Mesenchymal stem cell (in vitro differentiated cells and primary cell): ENCODE data around the gene SYNE1.

Source experiments
- DNase-seq: peaks from one replicate; pipeline ENCODE4 v3.0.0-alpha.2; 2013
- H2AFZ ChIP-seq: one replicate; pipeline ENCODE4 v1.6.1; 2013; ENCODE audit warnings: low read depth, mild to moderate bottlenecking, control low read depth, inconsistent platforms, low read length, moderate library complexity
- H2AK5ac ChIP-seq: 2 replicates; pipeline ENCODE4 v1.6.1; 2013; ENCODE audit warnings: low read length, moderate library complexity, mild to moderate bottlenecking, inconsistent platforms; ENCODE audit not compliant: severe bottlenecking
- H2BK120ac ChIP-seq: one replicate; pipeline ENCODE4 v1.6.1; 2013; ENCODE audit warnings: low read depth, mild to moderate bottlenecking, inconsistent platforms, low read length, moderate library complexity
- H2BK12ac ChIP-seq, 2 experiments: one replicate each; pipeline ENCODE4 v1.6.1; 2013; ENCODE audit warnings: inconsistent platforms in 2 of 2, low read length in 2 of 2, mild to moderate bottlenecking in 2 of 2, moderate library complexity in 2 of 2, control low read depth in 1 of 2
- H2BK15ac ChIP-seq: one replicate; pipeline ENCODE4 v1.6.1; 2013; ENCODE audit warnings: mild to moderate bottlenecking, low read depth, inconsistent platforms; ENCODE audit not compliant: poor library complexity, severe bottlenecking
- H2BK5ac ChIP-seq: 2 replicates; pipeline ENCODE4 v1.6.1; 2013; ENCODE audit warnings: low read depth, mild to moderate bottlenecking, low read length, control low read depth, inconsistent platforms; ENCODE audit not compliant: poor library complexity, severe bottlenecking
- H3K14ac ChIP-seq, 2 experiments: one replicate each; pipeline ENCODE4 v1.6.1; 2013; ENCODE audit warnings: inconsistent platforms in 2 of 2, low read length in 2 of 2, control low read depth in 1 of 2, mild to moderate bottlenecking in 1 of 2, moderate library complexity in 1 of 2
- H3K18ac ChIP-seq, 2 experiments: one replicate each; pipeline ENCODE4 v1.6.1; 2013; ENCODE audit warnings: inconsistent platforms in 2 of 2, low read length in 2 of 2, control low read depth in 1 of 2, low read depth in 1 of 2, mild to moderate bottlenecking in 1 of 2
- H3K23ac ChIP-seq, 2 experiments: one replicate each; pipeline ENCODE4 v1.6.1; 2013; ENCODE audit warnings: inconsistent platforms in 2 of 2, low read length in 2 of 2, mild to moderate bottlenecking in 2 of 2, moderate library complexity in 2 of 2, control low read depth in 1 of 2
- H3K27ac ChIP-seq: 2 replicates; pipeline ENCODE4 v1.5.1; 2013; ENCODE audit warnings: mild to moderate bottlenecking, moderate library complexity, low read length, control low read depth, inconsistent platforms; ENCODE audit not compliant: poor library complexity, severe bottlenecking
- H3K27me3 ChIP-seq, 2 experiments: 2 replicates each; pipeline versions ENCODE4 v1.6.1 to v1.7.0; 2013; ENCODE audit warnings: low read length in 2 of 2, mild to moderate bottlenecking in 2 of 2, moderate library complexity in 2 of 2, control low read depth in 1 of 2, inconsistent platforms in 1 of 2; ENCODE audit not compliant: control insufficient read depth in 1 of 2, insufficient read depth in 1 of 2
- H3K36me3 ChIP-seq, 2 experiments: 2 replicates each; pipeline versions ENCODE4 v1.6.1 to v1.7.0; 2013; ENCODE audit warnings: low read length in 2 of 2, control low read depth in 1 of 2, inconsistent platforms in 1 of 2, low read depth in 1 of 2, mild to moderate bottlenecking in 1 of 2; ENCODE audit not compliant: insufficient read depth in 2 of 2, control insufficient read depth in 1 of 2
- H3K4ac ChIP-seq, 2 experiments: one replicate each; pipeline ENCODE4 v1.6.1; 2013; ENCODE audit warnings: inconsistent platforms in 2 of 2, low read length in 2 of 2, mild to moderate bottlenecking in 2 of 2, moderate library complexity in 2 of 2, control low read depth in 1 of 2, low read depth in 1 of 2
- H3K4me1 ChIP-seq: 2 replicates; pipeline ENCODE4 v1.6.1; 2013; ENCODE audit warnings: low read depth, low read length, control low read depth; ENCODE audit not compliant: control insufficient read depth, insufficient read depth
- H3K4me2 ChIP-seq: 2 replicates; pipeline ENCODE4 v1.6.1; 2013; ENCODE audit warnings: low read length, mild to moderate bottlenecking, inconsistent platforms; ENCODE audit not compliant: poor library complexity, severe bottlenecking
- H3K4me3 ChIP-seq, 2 experiments: 2 replicates each; pipeline versions ENCODE4 v1.5.1 to v1.7.0; 2013; ENCODE audit warnings: low read length in 2 of 2, mild to moderate bottlenecking in 2 of 2, control low read depth in 1 of 2, low read depth in 1 of 2; ENCODE audit not compliant: insufficient read depth in 1 of 2
- H3K79me1 ChIP-seq: replicated peaks from 2 replicates; pipeline ENCODE4 v1.6.1; 2013; ENCODE audit warnings: mild to moderate bottlenecking, control low read depth, low read length, inconsistent platforms; ENCODE audit not compliant: poor library complexity, severe bottlenecking
- H3K9ac ChIP-seq: 2 replicates; pipeline ENCODE4 v1.7.0; 2013; ENCODE audit warnings: mild to moderate bottlenecking, low read length, moderate library complexity
- H3K9me3 ChIP-seq: 2 replicates; pipeline ENCODE4 v1.7.0; 2013; ENCODE audit warnings: mild to moderate bottlenecking, low read length; ENCODE audit not compliant: control insufficient read depth
- H4K8ac ChIP-seq: one replicate; pipeline ENCODE4 v1.6.1; 2013; ENCODE audit warnings: inconsistent platforms, mild to moderate bottlenecking, low read length, moderate library complexity
- H4K91ac ChIP-seq: one replicate; pipeline ENCODE4 v1.6.1; 2013; ENCODE audit warnings: mild to moderate bottlenecking, low read length, inconsistent platforms
- WGBS: methylation state at CpG from one replicate; pipeline ENCODE4 v1.1.7; 2013; ENCODE audit warnings: mixed read lengths; 5-methylcytosine and 5-hydroxymethylcytosine counted together

The SYNE1 gene

GRCh38 chr6:152129691-152130151 lies 507.4 kb downstream of the SYNE1 start:
- no peak overlapping the region for H3K14ac ChIP-seq
- H3K4ac ChIP-seq: peak overlapping the region in 1 of 2 experiments; percentile 11
- H3K9ac ChIP-seq: peak overlapping the region; percentile 83
- peaks cover 24 to 52% of the 10 kb centered on the region in 2 experiments for H3K36me3 ChIP-seq
- H3K4me3 ChIP-seq: peak overlapping the region in 1 of 2 experiments; percentile 69
- 76% methylated on average over 7 of the region's 9 CpGs for WGBS
- peak overlapping the region; percentile 61 to 65 for H3K18ac ChIP-seq
- H3K9me3 ChIP-seq: no peaks in the 10 kb centered on the region
- peak; percentile 53 for DNase-seq
- no peak overlapping the region for H3K4me2 ChIP-seq
- H2AK5ac ChIP-seq: no peak overlapping the region
- H3K4me1 ChIP-seq: no peaks in the 10 kb centered on the region
- H3K27ac ChIP-seq: no peak overlapping the region
- H2BK12ac ChIP-seq: no peak overlapping the region
- no peak overlapping the region for H4K8ac ChIP-seq
- H2BK5ac ChIP-seq: no peak overlapping the region
- H3K23ac ChIP-seq: no peak overlapping the region
- no peaks in the 10 kb centered on the region for H3K27me3 ChIP-seq
- H3K79me1 ChIP-seq: no peaks in the 10 kb centered on the region
- no peak overlapping the region for H2BK15ac ChIP-seq
- H4K91ac ChIP-seq: peak overlapping the region; percentile 93
- peak overlapping the region; percentile 46 for H2AFZ ChIP-seq
- no peak overlapping the region for H2BK120ac ChIP-seq

- no peak overlapping the region for H2AFZ ChIP-seq
- WGBS: 100% methylated on average over 5 of the region's 8 CpGs
These were observed 509.6 kb downstream of the SYNE1 start for GRCh38 chr6:152127432-152128165.

GRCh38 chr6:152124429-152125074 lies 512.6 kb downstream of the SYNE1 start:
- Histone ChIP-seq H2BK5ac (no peak overlapping the region), H3K14ac (no peak overlapping the region), H3K23ac (no peak overlapping the region), H3K4me2 (no peak overlapping the region), H2BK12ac (no peak overlapping the region), H3K9me3 (no peaks in the 10 kb centered on the region), H2BK15ac (no peak overlapping the region), H3K36me3 (peaks cover 26 to 48% of the 10 kb centered on the region in 2 experiments), H3K4me1 (no peaks in the 10 kb centered on the region), H3K4me3 (no peak overlapping the region), H3K4ac (no peak overlapping the region), H3K27ac (no peak overlapping the region), H3K9ac (peak overlapping the region; percentile 22), H3K18ac (no peak overlapping the region), H3K27me3 (no peaks in the 10 kb centered on the region), H2BK120ac (no peak overlapping the region), H3K79me1 (no peaks in the 10 kb centered on the region), H2AK5ac (no peak overlapping the region), H4K91ac (no peak overlapping the region), H2AFZ (no peak overlapping the region), H4K8ac (no peak overlapping the region)
- peak; percentile 66 for DNase-seq
- 79% methylated on average over 3 of the region's 3 CpGs for WGBS

More at GRCh38 chr6:152127432-152128165, 509.6 kb downstream of the SYNE1 start:
- Histone ChIP-seq H2BK15ac (no peak overlapping the region), H3K4me1 (no peaks in the 10 kb centered on the region), H3K27me3 (no peaks in the 10 kb centered on the region), H3K4ac (no peak overlapping the region), H3K9ac (no peak overlapping the region), H3K18ac (no peak overlapping the region), H3K4me3 (no peak overlapping the region), H3K9me3 (no peaks in the 10 kb centered on the region), H3K14ac (no peak overlapping the region), H2AK5ac (no peak overlapping the region), H3K36me3 (peaks cover 23 to 38% of the 10 kb centered on the region in 2 experiments), H3K23ac (no peak overlapping the region), H2BK5ac (no peak overlapping the region), H2BK12ac (no peak overlapping the region), H2BK120ac (no peak overlapping the region), H4K8ac (no peak overlapping the region), H3K27ac (no peak overlapping the region), H3K79me1 (no peaks in the 10 kb centered on the region), H4K91ac (no peak overlapping the region), H3K4me2 (no peak overlapping the region)
- peak; percentile 13 for DNase-seq

DNA sequence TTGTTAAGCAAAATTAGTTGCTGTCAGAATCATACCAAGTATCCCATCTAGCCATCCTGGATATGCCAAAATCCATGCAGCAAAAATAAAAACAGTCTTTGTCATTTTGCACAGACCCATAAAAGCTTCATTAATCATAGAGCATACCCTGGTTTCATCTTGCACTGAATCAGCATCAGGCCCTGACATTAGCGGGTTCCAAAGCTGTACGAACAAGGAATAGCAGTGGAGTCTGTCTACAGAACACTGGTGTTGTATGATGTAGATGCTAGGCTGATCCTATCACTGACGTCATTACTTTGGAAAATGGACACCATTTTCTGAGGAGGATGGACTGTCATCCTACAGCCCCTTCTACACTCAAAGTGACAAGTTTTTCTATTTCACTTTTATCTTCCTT lies 514.1 kb downstream of the SYNE1 start:
- Histone ChIP-seq H2BK15ac (no peak overlapping the region), H3K4me3 (no peak overlapping the region), H2BK5ac (no peak overlapping the region), H3K9me3 (no peaks in the 10 kb centered on the region), H3K27ac (no peak overlapping the region), H3K79me1 (no peaks in the 10 kb centered on the region), H2AK5ac (no peak overlapping the region), H3K27me3 (no peaks in the 10 kb centered on the region), H3K4me2 (no peak overlapping the region), H2AFZ (no peak overlapping the region), H4K91ac (no peak overlapping the region), H3K4me1 (no peaks in the 10 kb centered on the region), H4K8ac (no peak overlapping the region), H3K14ac (no peak overlapping the region), H2BK12ac (no peak overlapping the region), H3K36me3 (peaks cover 23 to 38% of the 10 kb centered on the region in 2 experiments), H3K18ac (no peak overlapping the region), H3K23ac (no peak overlapping the region), H3K9ac (no peak overlapping the region), H3K4ac (no peak overlapping the region), H2BK120ac (no peak overlapping the region)
- no peak for DNase-seq
- WGBS: 100% methylated on average over 2 of the region's 3 CpGs
